NCI-H510A treated with DMSO at 0.1 percent for 48 hours (cell line): Measurements from ENCODE around the gene ROBO1.

Experiments used
- DNase-seq: peaks from one replicate; lab custom pipeline; 2025; lab: John Stamatoyannopoulos, UW

ROBO1 gene

GRCh38 chr3:78839693-78840092 is 928.1 kb downstream of the ROBO1 start:
- no peak for DNase-seq

DNA sequence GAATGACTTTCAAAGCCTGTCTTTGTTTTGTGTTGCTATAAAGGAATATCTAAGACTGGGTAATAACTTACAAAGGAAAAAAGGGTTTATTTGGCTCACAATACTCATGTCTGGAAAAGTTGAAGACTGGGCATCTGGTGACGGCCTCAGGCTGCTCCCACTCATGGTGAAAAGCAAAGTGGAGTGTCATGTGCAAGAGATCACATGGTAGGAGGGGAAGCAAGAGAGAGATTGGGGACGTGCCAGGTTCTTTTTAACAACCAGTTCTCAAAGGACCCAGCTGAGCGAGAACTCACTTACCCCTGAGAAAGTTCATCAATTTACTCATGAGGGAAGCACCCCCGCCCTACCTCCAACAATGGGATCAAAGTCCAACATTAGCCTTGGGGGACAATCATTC is 929.4 kb downstream of the ROBO1 start:
- DNase-seq: no peak

GRCh38 chr3:78834910-78835309 is 932.9 kb downstream of the ROBO1 start:
- no peak for DNase-seq

DNA sequence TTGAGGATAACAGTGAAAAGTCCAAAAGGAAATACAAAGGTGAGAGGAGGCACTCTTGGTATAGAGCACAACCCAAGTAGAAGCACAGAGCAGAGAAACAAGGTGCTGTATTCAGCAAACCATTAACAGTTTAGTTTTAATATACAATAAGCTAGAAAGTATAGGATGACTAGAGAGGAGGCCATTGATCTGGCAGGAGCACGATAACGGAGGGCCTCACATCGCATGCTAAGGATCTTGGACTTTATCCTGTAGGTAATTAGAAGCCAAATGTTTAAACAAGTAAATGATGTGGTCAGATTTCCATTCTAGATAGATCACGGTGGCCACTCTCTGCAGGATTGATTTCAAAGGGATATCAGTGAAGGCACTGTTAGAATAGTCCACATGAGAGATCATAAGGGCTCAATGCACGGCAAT is 935.0 kb downstream of the ROBO1 start:
- no peak for DNase-seq

DNA sequence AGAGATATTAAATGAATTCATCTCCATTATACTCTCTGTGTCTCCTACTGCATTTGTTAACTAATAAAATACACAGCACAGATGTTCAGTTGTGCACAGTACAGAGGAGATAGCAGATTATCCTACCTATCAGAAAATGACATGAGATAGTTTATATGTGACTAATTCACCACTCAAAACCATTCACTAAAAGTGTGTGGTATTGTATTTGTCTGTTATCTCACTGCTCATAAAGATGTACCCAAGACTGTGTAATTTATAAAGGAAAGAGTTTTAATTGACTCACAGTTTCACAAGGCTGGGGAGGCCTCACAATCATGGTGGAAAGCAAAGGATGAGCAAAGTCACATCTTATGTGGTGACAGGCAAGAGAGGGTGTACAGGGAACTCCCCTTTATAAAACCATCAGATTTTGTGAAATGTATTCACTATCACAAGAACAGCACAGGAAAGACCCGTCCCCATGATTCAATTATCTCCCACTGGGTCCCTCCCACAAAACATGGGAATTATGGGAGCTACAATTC is 936.3 kb downstream of the ROBO1 start:
- no peak for DNase-seq

GRCh38 chr3:78830470-78830869 is 937.3 kb downstream of the ROBO1 start:
- no peak for DNase-seq

DNA sequence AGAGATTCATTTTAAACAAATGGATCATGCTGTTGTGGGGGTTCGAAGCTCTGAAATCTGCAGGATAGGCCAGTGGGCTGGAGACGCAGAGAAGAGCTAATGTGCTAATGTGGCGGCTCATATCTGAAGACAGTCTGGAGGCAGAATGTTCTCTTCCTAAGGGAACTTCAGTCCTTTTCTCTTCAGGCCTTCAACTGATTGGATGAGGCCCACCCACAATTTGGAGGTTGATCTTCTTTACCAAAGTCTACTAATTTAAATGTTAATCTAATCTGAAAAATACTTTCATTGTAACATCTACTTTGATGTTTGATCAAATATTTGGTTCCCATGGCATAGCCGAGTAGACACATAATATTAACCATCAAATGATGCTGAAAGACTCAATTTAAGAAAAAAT is 940.2 kb downstream of the ROBO1 start:
- no peak for DNase-seq

DNA sequence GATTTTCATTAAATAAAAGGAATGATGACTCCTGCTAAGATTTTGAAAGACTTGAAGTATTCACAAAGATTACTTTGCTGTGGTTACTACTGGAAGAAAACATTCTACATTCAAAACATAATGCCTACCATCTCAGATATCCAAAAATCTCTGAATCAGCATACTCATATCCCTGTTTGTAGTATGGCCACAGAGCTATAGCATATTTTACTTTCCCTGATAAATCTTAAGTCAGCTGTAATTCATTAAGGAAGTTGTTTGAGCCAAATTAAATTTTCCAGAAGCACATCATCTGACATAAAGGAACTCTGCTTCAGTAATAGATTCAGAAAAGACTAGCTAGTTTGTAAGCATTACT is 942.0 kb downstream of the ROBO1 start:
- no peak for DNase-seq

- no peak for DNase-seq
Observed at GRCh38 chr3:78825118-78825857, 942.5 kb downstream of the ROBO1 start.

DNA sequence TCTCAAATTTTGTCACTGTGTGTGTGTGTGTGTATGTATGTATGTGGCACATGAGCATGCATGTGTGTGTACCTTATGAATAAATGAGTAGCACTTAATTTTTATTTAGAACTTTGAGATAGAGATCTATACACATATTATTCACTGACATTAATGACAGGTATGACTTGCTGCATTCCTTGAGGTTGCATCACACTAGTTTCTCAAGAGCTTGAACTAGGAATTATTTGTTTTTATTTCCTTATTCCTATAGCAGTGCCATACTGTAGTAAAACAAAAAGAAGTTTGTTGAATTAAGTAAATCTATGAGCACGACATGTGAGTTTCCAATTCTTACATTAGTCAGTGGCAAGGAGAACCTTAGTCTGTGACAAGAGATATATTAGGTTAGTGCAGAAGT is 943.9 kb downstream of the ROBO1 start:
- no peak for DNase-seq

- DNase-seq: no peak
Observed at GRCh38 chr3:78823434-78823833, 944.4 kb downstream of the ROBO1 start.

- no peak for DNase-seq
Observed at GRCh38 chr3:78822726-78823125, 945.1 kb downstream of the ROBO1 start.

GRCh38 chr3:78820542-78820941 is 947.3 kb downstream of the ROBO1 start:
- no peak for DNase-seq

- DNase-seq: no peak
Observed at GRCh38 chr3:78818161-78818985, 949.4 kb downstream of the ROBO1 start.

GRCh38 chr3:78814893-78815562 is 952.8 kb downstream of the ROBO1 start:
- DNase-seq: no peak

DNA sequence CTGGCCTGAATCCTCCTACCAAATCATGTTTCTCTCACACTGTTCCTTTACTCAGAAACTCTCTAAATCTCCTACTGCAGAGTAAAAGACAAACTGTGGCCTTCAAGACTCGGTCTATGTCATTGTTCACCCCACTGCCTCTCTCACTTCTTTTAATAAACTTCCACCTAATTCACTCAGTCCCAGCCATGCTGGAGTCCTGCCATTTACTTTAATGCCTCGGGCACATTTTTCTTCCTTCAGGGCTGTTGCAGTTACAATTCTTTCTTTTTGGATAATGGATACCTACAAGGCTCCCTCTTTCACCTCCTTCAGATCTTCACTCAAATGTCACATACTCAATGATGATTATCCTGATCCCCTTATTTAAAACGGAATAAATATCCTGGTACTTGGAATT is 955.6 kb downstream of the ROBO1 start:
- no peak for DNase-seq

GRCh38 chr3:78809966-78810365 is 957.8 kb downstream of the ROBO1 start:
- no peak for DNase-seq

DNA sequence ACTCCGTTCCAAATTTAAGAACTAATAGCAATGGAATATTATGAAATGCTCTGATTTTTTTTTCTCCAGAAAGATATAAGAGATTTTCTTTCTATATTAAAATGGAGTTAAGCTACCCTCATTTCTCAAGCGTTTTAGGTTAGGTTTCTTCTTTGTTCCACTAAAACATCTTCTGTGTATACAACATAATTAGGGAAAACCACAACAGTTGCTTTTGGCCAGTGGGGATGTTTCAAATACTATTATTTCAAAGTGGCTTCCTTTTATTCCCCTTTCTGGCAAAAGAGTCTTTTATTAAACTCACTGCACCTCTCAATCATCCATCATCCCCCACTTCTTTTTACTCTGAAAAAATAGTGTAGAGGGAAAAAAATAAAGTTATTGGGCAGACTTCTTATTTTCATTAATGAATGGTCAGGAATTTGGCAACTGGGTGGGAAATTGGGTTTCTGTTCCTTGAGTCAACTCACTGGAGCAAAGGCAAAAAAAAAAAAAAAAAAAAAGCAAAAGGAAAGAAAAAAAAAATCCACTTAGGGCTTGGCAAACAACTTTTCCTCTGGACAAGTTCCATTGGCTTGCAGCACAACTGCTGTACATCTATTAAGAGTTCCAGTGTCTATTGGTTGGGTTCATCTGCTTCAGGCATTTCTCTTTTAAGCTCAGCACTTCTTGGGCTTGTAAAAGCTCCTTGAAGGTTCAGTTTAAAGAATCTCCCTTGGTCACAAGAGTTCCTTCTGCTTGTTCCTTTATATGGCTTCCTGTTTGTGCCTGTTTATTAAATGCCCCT is 963.4 kb downstream of the ROBO1 start:
- DNase-seq: no peak

DNA sequence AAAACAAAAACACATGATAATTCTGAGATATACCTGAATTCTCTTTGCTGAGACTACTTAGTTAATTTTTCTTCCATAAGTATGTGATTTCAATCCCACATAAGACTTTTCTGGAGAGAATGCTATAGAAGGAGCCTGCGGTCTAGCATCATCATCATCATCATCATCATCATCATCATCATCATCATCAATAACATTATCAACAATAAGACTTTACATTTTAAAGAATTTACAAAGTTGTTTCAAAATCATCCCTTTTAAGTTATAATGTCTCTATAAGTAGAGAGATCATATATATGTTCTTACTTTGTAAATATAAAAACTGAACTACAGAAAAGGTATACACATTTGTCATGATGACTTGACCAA is 965.3 kb downstream of the ROBO1 start:
- DNase-seq: no peak

DNA sequence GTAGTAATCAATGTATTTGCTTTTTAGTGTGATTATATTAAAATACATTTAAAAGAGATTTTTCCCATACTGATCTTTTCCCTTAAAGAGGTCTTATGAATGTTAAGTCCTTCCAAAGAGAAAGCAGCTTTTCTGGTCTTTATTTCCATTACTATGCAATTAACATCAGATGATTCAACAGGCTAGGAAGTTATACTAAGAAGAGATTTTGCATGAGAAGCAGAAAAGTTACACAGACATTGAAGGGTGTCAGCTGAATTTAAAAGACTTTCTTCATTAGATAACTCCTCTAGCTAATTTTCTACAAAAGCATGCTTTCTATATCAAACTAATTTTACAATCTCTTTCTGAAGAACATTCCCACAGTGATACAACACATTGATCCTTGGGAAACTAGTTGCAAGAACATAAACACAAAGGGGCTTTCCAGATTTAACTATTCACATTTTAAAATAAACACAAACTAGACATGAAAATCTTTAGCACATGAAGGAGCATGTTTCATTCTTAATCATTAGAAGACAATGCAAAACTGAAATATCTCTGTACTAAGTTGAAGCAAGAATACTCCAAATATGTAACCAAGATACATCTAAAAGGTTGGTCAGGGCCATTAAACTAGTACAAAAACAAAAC is 965.8 kb downstream of the ROBO1 start:
- no peak for DNase-seq

DNA sequence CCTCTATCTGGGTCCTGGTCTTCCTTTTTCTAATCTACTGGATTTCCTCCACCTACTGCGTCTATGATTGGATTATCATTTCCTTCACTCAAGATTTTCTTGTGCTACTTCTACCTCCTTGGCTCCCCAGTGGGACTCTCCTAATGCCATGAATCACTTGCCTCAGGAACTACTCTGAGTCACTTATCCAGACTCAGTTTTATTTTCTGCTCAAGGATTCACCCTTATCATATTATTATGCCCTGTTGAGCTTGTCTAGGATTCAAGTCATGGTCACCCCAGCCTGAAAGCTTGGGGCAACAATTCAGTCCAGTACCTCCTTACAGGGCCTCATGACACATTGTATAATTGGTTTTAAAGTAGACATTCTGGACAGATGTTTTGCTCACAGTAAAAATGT is 968.1 kb downstream of the ROBO1 start:
- DNase-seq: no peak
